ENCODE data around the gene ZNF30.

- TF ChIP-seq CTCF (conservative IDR thresholded peaks at IDR 0.05; ENCODE audit: low read depth, low read length) (no peak), EZH2 (IDR thresholded peaks at IDR 0.05; ENCODE audit: borderline replicate concordance, low read depth, low read length, poor library complexity, severe bottlenecking) (no peak)
Measured at GRCh38 chr19:34959021-34959420, 32.3 kb downstream of the ZNF30 start.
